ENCODE measurements around the gene RASIP1.

The RASIP1 gene

GRCh38 chr19:48722196-48722708, 18.2 kb downstream of the RASIP1 start:
- Histone ChIP-seq H3K4me3 (ENCODE audit: low read depth, low read length) (no peak overlapping the region), H3K9me3 (ENCODE audit: control insufficient read depth, low read length) (no peaks in the 10 kb centered on the region), H3K27ac (no peak overlapping the region), H3K79me2 (no peaks in the 10 kb centered on the region), H3K4me1 (no peaks in the 10 kb centered on the region), H3K4me2 (ENCODE audit: low read length) (no peak overlapping the region), H3K36me3 (ENCODE audit: control insufficient read depth, insufficient read depth, low read length) (no peaks in the 10 kb centered on the region), H3K27me3 (ENCODE audit: control insufficient read depth, insufficient read depth, low read length) (no peaks in the 10 kb centered on the region), H3K9ac (no peak overlapping the region), H2AFZ (no peak overlapping the region)
- no peak for TF ChIP-seq CTCF (IDR thresholded peaks at IDR 0.05)

- H3K27ac ChIP-seq: peak overlapping the region; percentile 77
- H3K36me3 ChIP-seq (ENCODE audit: control insufficient read depth, insufficient read depth, low read length): no peaks in the 10 kb centered on the region
Measured at GRCh38 chr19:48720613-48721296, 19.7 kb downstream of the RASIP1 start.

GRCh38 chr19:48720251-48720612, 20.2 kb downstream of the RASIP1 start:
- peak overlapping the region; percentile 77 for H3K27ac ChIP-seq
- no peaks in the 10 kb centered on the region for H3K4me1 ChIP-seq
- no peak for TF ChIP-seq CTCF (IDR thresholded peaks at IDR 0.05)
- H3K27me3 ChIP-seq (ENCODE audit: control insufficient read depth, insufficient read depth, low read length): no peaks in the 10 kb centered on the region
- no peaks in the 10 kb centered on the region for H3K36me3 ChIP-seq (ENCODE audit: control insufficient read depth, insufficient read depth, low read length)
- peak overlapping the region; percentile 72 for H3K4me3 ChIP-seq (ENCODE audit: low read depth, low read length)
- H3K4me2 ChIP-seq (ENCODE audit: low read length): peak overlapping the region; percentile 82
- H3K9ac ChIP-seq: no peak overlapping the region
- no peaks in the 10 kb centered on the region for H3K9me3 ChIP-seq (ENCODE audit: control insufficient read depth, low read length)
- no peaks in the 10 kb centered on the region for H3K79me2 ChIP-seq
- H2AFZ ChIP-seq: peak overlapping the region; percentile 52

More at GRCh38 chr19:48720613-48721296, 19.7 kb downstream of the RASIP1 start:
- Histone ChIP-seq H2AFZ (peak overlapping the region; percentile 52), H3K4me2 (ENCODE audit: low read length) (peak overlapping the region; percentile 82), H3K79me2 (no peaks in the 10 kb centered on the region), H3K4me3 (ENCODE audit: low read depth, low read length) (peak overlapping the region; percentile 72), H3K9me3 (ENCODE audit: control insufficient read depth, low read length) (no peaks in the 10 kb centered on the region), H3K4me1 (no peaks in the 10 kb centered on the region), H3K27me3 (ENCODE audit: control insufficient read depth, insufficient read depth, low read length) (no peaks in the 10 kb centered on the region), H3K9ac (no peak overlapping the region)
- TF ChIP-seq CTCF (IDR thresholded peaks at IDR 0.05): no peak

- H2AFZ ChIP-seq: peak within 1 kb of the TSS; percentile 52
- H3K9me3 ChIP-seq (ENCODE audit: control insufficient read depth, low read length): no peaks in the 10 kb centered on the region
- H3K79me2 ChIP-seq: no peaks in the 10 kb centered on the region
- H3K27ac ChIP-seq: peak within 1 kb of the TSS; percentile 77
- H3K36me3 ChIP-seq (ENCODE audit: control insufficient read depth, insufficient read depth, low read length): no peaks in the 10 kb centered on the region
- H3K4me2 ChIP-seq (ENCODE audit: low read length): peak within 1 kb of the TSS; percentile 82
- no peaks in the 10 kb centered on the region for H3K27me3 ChIP-seq (ENCODE audit: control insufficient read depth, insufficient read depth, low read length)
- peaks cover 2% of the 10 kb centered on the region for H3K4me1 ChIP-seq
- TF ChIP-seq CTCF (IDR thresholded peaks at IDR 0.05): no peak
- peak within 1 kb of the TSS; percentile 29 for H3K9ac ChIP-seq
- H3K4me3 ChIP-seq (ENCODE audit: low read depth, low read length): peak within 1 kb of the TSS; percentile 72
Measured at GRCh38 chr19:48719263-48720171, 20.9 kb downstream of the RASIP1 start, which contains the start of gene MAMSTR. Gene MAMSTR, minus strand, starts transcription at chr19:48719725. Its CDS starts 694 bp downstream, at chr19:48719031.

Measured in parathyroid adenoma (tissue), 2 donors.